ENCODE results near the gene SLC25A11. TPM values are rescaled to one million over a fixed set of nuclear protein-coding genes. Genes with fewer than 3 reads are reported as not detected.
A peak's percentile ranks its signal among the peaks of the same experiment; 100 is the strongest.
"Not testable (repeated sequence)": the region's sequence is repeated elsewhere in the genome, so short reads cannot be mapped to it uniquely, and the experiment has no call there.

Gene SLC25A11
- total RNA-seq, 2 donors from 2014 or later: 23.7 to 33.2 TPM

DNA sequence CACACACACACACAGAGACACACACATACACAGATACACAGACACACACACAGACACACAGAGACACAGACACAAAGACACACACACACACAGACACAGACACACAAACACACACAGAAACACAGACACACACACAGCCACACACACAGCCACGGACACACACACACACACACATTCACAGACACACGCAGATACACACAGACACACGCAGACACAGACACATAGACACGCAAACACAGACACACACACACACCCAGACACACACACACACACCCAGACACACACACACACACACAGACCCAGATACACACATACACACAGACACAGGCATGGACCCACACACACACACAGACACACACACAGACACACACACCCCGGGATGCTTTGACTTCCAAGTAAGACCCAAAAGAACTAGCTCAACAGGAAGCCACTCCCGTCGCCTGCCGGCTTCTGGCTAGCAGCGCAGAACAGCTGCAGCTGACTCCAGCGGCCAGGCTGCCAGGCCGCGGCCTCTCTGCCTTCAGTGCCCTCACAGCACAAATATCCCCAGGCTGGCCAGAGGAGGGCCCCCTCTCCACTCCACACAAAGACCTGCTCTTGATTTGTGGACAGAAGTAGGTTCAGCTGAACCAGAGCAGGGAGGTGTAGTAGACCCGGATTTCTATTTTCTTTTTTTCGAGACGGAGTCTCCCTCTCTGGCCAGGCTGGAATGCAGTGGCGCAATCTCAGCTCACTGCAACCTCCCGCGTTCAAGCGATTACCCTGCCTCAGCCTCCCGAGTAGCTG, 30.9 kb downstream of the SLC25A11 start:
- Histone ChIP-seq H3K36me3 (replicated peaks in 1 of 2; ENCODE audit: insufficient read depth in 1 of 2, low read depth in 2 of 2) (no peaks in the 10 kb centered on the region), H3K27ac (peak overlapping the region in 3 of 4 donors; percentile 21 to 61 (median 59)), H3K4me3 (no peak overlapping the region), H3K27me3 (no peaks in the 10 kb centered on the region), H3K4me1 (peaks cover 12% of the 10 kb centered on the region), H3K9me3 (no peaks in the 10 kb centered on the region)
- ATAC-seq: peak; percentile 98
- peak; percentile 90 to 94 (median 94) for DNase-seq
- intact Hi-C loops (cut with DNase I): no loop called here
- TF ChIP-seq POLR2A (IDR thresholded peaks at IDR 0.05): peak in 2 of 3 donors; percentile 23 to 28
- TF ChIP-seq, protein P1, sequence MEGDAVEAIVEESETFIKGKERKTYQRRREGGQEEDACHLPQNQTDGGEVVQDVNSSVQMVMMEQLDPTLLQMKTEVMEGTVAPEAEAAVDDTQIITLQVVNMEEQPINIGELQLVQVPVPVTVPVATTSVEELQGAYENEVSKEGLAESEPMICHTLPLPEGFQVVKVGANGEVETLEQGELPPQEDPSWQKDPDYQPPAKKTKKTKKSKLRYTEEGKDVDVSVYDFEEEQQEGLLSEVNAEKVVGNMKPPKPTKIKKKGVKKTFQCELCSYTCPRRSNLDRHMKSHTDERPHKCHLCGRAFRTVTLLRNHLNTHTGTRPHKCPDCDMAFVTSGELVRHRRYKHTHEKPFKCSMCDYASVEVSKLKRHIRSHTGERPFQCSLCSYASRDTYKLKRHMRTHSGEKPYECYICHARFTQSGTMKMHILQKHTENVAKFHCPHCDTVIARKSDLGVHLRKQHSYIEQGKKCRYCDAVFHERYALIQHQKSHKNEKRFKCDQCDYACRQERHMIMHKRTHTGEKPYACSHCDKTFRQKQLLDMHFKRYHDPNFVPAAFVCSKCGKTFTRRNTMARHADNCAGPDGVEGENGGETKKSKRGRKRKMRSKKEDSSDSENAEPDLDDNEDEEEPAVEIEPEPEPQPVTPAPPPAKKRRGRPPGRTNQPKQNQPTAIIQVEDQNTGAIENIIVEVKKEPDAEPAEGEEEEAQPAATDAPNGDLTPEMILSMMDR (IDR thresholded peaks at IDR 0.05): peak; percentile 71 to 96 (median 94)
- WGBS, 2 donors: 18 to 29% methylated on average over 9 to 20 of the region's 20 CpGs

DNA sequence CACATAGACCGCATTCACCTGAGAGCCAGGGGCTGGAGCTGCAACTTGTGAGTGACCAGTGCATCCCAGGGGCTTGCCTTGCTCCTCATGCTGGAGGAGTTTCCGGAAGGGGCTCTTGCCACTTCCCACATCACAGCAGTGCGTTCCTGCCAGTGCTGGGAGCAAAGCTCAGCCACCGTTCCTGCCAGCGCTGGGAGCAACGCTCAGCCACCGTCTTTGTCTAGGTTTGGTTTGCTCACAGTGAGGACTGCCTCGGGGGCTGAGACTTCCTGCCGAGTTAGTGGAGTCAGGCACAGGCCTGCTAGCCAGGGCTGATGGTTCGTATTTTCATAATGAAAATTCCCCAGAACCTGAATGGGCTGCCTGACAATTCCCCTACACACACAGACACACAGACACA, 31.5 kb downstream of the SLC25A11 start:
- H3K9me3 ChIP-seq: no peaks in the 10 kb centered on the region
- ATAC-seq: no peak
- H3K36me3 ChIP-seq (replicated peaks in 1 of 2; ENCODE audit: insufficient read depth in 1 of 2, low read depth in 2 of 2): no peaks in the 10 kb centered on the region
- peaks cover 18% of the 10 kb centered on the region for H3K4me1 ChIP-seq
- no peak for DNase-seq
- H3K27me3 ChIP-seq: no peaks in the 10 kb centered on the region
- intact Hi-C loops (cut with DNase I): no loop called here
- TF ChIP-seq, protein P1 (IDR thresholded peaks at IDR 0.05): no peak
- TF ChIP-seq POLR2A (IDR thresholded peaks at IDR 0.05): no peak
- peak overlapping the region in 2 of 4 donors; percentile 59 to 61 for H3K27ac ChIP-seq
- H3K4me3 ChIP-seq: no peak overlapping the region
- WGBS, 2 donors: 47 to 66% methylated on average over 7 to 9 of the region's 10 CpGs

DNA sequence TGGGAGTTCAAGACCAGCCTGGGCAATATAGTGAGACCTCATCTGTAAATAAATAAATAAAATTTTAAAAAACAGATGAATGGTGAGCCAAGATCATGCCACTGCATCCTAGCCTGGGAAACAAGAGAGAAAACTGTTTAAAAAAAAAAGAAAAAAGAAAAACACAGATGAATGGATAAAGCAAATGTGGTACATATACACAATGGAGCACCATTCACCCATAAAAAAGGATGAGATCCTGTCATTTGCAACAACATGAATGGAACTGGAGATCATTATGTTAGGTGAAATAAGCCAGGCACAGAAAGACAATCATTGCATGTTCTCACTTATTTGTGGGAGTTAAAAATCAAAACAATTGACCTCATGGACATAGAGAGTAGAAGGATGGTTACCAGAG, 33.2 kb downstream of the SLC25A11 start:
- ATAC-seq; H3K27ac ChIP-seq; H3K27me3 ChIP-seq; H3K9me3 ChIP-seq; H3K36me3 ChIP-seq (replicated peaks in 1 of 2; ENCODE audit: insufficient read depth in 1 of 2, low read depth in 2 of 2); H3K4me3 ChIP-seq; intact Hi-C loops (cut with DNase I); DNase-seq: not testable (repeated sequence)
- peaks cover 25% of the 10 kb centered on the region for H3K4me1 ChIP-seq

DNA sequence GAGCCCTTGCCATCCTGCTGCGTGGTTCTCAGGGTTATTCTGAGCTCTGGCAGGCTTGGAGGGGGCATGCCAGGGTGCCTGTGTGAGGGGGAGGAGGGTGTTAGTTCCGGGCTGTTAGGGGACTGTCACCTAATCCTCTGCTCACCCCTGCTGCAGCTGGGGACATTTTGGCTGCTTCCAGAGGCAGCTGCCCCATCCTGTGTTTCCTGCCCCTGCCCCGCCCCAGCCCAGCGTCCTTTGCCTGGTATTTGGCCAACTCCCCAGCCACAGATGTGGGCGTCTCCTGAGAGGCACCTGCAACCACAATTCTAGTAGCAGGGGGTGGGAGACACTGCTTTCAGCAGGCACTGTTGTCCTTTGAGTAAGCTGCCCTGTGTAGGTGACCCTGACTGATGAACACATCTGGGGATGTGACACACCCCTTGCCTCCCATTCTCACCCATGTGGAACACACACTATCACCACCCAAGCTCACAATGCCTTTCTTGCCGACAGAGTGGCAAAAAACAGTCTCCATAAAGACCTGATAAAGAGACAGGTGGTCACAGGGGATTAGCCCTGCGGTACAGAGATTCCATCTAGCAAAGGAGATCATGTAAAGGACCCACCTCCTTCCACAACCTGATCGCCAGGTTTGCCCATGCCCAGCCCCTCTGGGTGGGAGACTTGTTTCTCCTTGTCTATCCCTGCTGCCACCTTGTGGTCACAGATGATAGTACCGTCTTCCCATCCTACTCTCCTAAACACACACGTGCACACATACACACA, 36.6 kb downstream of the SLC25A11 start, which contains the start of gene CHRNE:
TSS of gene CHRNE (minus strand) at position 48 of the 768 bp plus-strand sequence. CDS start at position 13, 35 bp downstream.
- H3K36me3 ChIP-seq (replicated peaks in 1 of 2; ENCODE audit: insufficient read depth in 1 of 2, low read depth in 2 of 2): no peaks in the 10 kb centered on the region
- TF ChIP-seq, protein P1 (IDR thresholded peaks at IDR 0.05): peak; percentile 50 to 90 (median 71)
- no peak for TF ChIP-seq POLR2A (IDR thresholded peaks at IDR 0.05)
- no peak within 1 kb of the TSS for H3K4me3 ChIP-seq
- H3K27me3 ChIP-seq: no peaks in the 10 kb centered on the region
- intact Hi-C loops (cut with DNase I): no loop called here
- no peaks in the 10 kb centered on the region for H3K9me3 ChIP-seq
- H3K4me1 ChIP-seq: peaks cover 42% of the 10 kb centered on the region
- DNase-seq (peak; percentile 86 to 91 (median 88)), ATAC-seq (peak; percentile 53)
- peak within 1 kb of the TSS in 1 of 4 donors; percentile 24 for H3K27ac ChIP-seq
- WGBS, 2 donors: 6 to 7% methylated on average over 9 to 10 of the region's 10 CpGs

DNA sequence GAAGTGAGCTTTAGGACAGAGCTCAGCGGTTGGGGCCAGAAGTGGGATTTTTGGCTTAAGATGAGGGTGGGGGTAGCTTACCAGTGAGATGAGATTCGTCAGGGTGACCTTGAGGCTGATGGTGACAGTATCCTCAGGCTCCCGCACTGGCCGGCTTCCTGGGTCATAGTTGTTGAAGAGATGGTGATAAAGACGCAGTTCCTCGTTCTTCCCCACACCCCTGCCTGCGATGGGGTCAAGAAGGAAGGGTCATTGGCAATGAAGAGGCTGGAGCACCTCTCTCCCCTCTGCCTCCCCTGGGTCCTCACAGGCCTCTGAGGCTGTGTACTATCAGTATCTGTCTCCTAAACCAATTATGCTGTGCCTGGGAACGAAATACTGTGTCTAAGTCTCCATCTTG, 37.3 kb downstream of the SLC25A11 start:
- peak overlapping the region in 1 of 4 donors; percentile 12 for H3K27ac ChIP-seq
- 48 to 60% methylated on average over 8 of the region's 8 CpGs for WGBS, 2 donors
- no peak for DNase-seq

More for the DNA sequence above, 37.3 kb downstream of the SLC25A11 start:
- no peak for TF ChIP-seq POLR2A (IDR thresholded peaks at IDR 0.05)
- TF ChIP-seq, protein P1 (IDR thresholded peaks at IDR 0.05): no peak
- no peaks in the 10 kb centered on the region for H3K27me3 ChIP-seq
- no peak for ATAC-seq
- H3K4me3 ChIP-seq: no peak overlapping the region
- no peaks in the 10 kb centered on the region for H3K36me3 ChIP-seq (replicated peaks in 1 of 2; ENCODE audit: insufficient read depth in 1 of 2, low read depth in 2 of 2)
- H3K4me1 ChIP-seq: peaks cover 45% of the 10 kb centered on the region
- H3K9me3 ChIP-seq: no peaks in the 10 kb centered on the region
- intact Hi-C loops (cut with DNase I): no loop called here
